ENCODE measurements around the gene ELMO1.

Gene ELMO1

GRCh38 chr7:37376386-37376785 lies 72.3 kb downstream of the ELMO1 start:
- no peaks in the 10 kb centered on the region for H3K36me3 ChIP-seq (ENCODE audit: insufficient read depth, low read length)

DNA sequence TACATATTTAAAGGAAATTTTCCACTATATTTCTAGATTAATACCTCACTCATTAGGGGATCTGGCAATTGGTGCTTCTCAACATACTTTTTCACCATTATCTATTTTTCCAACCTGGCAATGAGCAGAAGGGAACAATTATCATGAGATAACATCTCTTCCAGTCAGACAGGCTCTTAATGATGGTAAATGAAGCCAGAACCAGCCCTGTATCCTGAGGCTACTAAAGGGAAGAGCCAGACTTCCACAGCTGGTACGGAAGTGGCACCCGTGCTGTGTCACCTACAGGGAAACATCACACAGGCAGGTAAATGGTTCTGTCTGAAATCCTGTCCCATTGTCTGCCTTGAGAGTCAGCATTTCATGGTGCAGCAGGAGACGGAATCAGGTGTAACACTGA lies 75.9 kb downstream of the ELMO1 start:
- no peak for DNase-seq
- H3K27ac ChIP-seq (ENCODE audit: low read length), result no peak overlapping the region
- no peaks in the 10 kb centered on the region for H4K20me1 ChIP-seq (ENCODE audit: insufficient read depth, low read length)
- no peaks in the 10 kb centered on the region for H3K79me2 ChIP-seq (ENCODE audit: insufficient read depth, low read length)
- ATAC-seq (ENCODE audit: insufficient read depth, low read depth), result no peak
- no peaks in the 10 kb centered on the region for H3K4me1 ChIP-seq (ENCODE audit: insufficient read depth, low read length)
- peaks cover 5% of the 10 kb centered on the region for H3K9me3 ChIP-seq (ENCODE audit: insufficient read depth, low read length, severe bottlenecking)
- TF ChIP-seq, protein P1, sequence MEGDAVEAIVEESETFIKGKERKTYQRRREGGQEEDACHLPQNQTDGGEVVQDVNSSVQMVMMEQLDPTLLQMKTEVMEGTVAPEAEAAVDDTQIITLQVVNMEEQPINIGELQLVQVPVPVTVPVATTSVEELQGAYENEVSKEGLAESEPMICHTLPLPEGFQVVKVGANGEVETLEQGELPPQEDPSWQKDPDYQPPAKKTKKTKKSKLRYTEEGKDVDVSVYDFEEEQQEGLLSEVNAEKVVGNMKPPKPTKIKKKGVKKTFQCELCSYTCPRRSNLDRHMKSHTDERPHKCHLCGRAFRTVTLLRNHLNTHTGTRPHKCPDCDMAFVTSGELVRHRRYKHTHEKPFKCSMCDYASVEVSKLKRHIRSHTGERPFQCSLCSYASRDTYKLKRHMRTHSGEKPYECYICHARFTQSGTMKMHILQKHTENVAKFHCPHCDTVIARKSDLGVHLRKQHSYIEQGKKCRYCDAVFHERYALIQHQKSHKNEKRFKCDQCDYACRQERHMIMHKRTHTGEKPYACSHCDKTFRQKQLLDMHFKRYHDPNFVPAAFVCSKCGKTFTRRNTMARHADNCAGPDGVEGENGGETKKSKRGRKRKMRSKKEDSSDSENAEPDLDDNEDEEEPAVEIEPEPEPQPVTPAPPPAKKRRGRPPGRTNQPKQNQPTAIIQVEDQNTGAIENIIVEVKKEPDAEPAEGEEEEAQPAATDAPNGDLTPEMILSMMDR (IDR thresholded peaks at IDR 0.05; ENCODE audit: borderline replicate concordance, extremely low read depth, low read length, poor library complexity, severe bottlenecking), result no peak
- TF ChIP-seq EZH2 (IDR thresholded peaks at IDR 0.05; ENCODE audit: borderline replicate concordance, low read depth, low read length, severe bottlenecking), result no peak
- no peak overlapping the region for H2AFZ ChIP-seq (ENCODE audit: low read depth, low read length)
- H3K9ac ChIP-seq (ENCODE audit: low read depth, low read length), result no peak overlapping the region
- no peaks in the 10 kb centered on the region for H3K36me3 ChIP-seq (ENCODE audit: insufficient read depth, low read length)
- H3K4me3 ChIP-seq (ENCODE audit: low read depth in 1 of 2, low read length in 2 of 2), result no peak overlapping the region
- no peak overlapping the region for H3K4me2 ChIP-seq (ENCODE audit: insufficient read depth, low read length)
- H3K27me3 ChIP-seq (ENCODE audit: insufficient read depth, low read length, poor library complexity), result peaks cover 16% of the 10 kb centered on the region

More at GRCh38 chr7:37376386-37376785, 72.3 kb downstream of the ELMO1 start:
- Histone ChIP-seq H4K20me1 (ENCODE audit: insufficient read depth, low read length) (no peaks in the 10 kb centered on the region), H3K27ac (ENCODE audit: low read length) (no peak overlapping the region), H3K27me3 (ENCODE audit: insufficient read depth, low read length, poor library complexity) (no peaks in the 10 kb centered on the region), H3K79me2 (ENCODE audit: insufficient read depth, low read length) (no peaks in the 10 kb centered on the region), H3K4me3 (ENCODE audit: low read depth in 1 of 2, low read length in 2 of 2) (no peak overlapping the region), H3K4me1 (ENCODE audit: insufficient read depth, low read length) (no peaks in the 10 kb centered on the region), H3K9me3 (ENCODE audit: insufficient read depth, low read length, severe bottlenecking) (peaks cover 5% of the 10 kb centered on the region), H3K4me2 (ENCODE audit: insufficient read depth, low read length) (no peak overlapping the region), H2AFZ (ENCODE audit: low read depth, low read length) (no peak overlapping the region), H3K9ac (ENCODE audit: low read depth, low read length) (no peak overlapping the region)
- no peak for ATAC-seq (ENCODE audit: insufficient read depth, low read depth)
- TF ChIP-seq EZH2 (IDR thresholded peaks at IDR 0.05; ENCODE audit: borderline replicate concordance, low read depth, low read length, severe bottlenecking), result no peak
- TF ChIP-seq, protein P1 (IDR thresholded peaks at IDR 0.05; ENCODE audit: borderline replicate concordance, extremely low read depth, low read length, poor library complexity, severe bottlenecking), result no peak
- no peak for DNase-seq

DNA sequence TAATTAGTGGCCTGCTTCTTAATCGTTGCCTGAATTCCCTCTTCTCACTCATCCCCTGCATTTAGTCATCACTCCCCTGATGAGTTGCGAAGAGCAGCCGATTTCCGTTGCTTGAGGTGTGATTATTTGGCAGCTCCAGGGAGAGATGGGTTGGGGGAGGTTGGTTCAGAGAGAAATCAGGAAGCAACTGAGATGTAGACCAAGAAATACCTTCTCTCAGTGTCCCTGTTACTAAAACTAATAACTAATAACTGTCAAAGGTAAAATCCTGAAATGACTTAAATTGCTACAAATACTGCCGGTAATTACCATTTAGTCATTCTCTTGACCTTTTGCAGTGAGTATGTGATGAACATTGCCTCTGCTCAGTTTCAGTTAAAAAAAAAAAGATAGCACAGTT lies 76.9 kb downstream of the ELMO1 start:
- no peaks in the 10 kb centered on the region for H3K36me3 ChIP-seq (ENCODE audit: insufficient read depth, low read length)
- H3K4me2 ChIP-seq (ENCODE audit: insufficient read depth, low read length), result no peak overlapping the region
- no peaks in the 10 kb centered on the region for H3K79me2 ChIP-seq (ENCODE audit: insufficient read depth, low read length)
- DNase-seq (no peak), ATAC-seq (ENCODE audit: insufficient read depth, low read depth) (no peak)
- no peak overlapping the region for H3K4me3 ChIP-seq (ENCODE audit: low read depth in 1 of 2, low read length in 2 of 2)
- H3K27me3 ChIP-seq (ENCODE audit: insufficient read depth, low read length, poor library complexity), result peaks cover 16% of the 10 kb centered on the region
- no peaks in the 10 kb centered on the region for H3K4me1 ChIP-seq (ENCODE audit: insufficient read depth, low read length)
- H3K27ac ChIP-seq (ENCODE audit: low read length), result no peak overlapping the region
- peaks cover 5% of the 10 kb centered on the region for H3K9me3 ChIP-seq (ENCODE audit: insufficient read depth, low read length, severe bottlenecking)
- H2AFZ ChIP-seq (ENCODE audit: low read depth, low read length), result no peak overlapping the region
- H4K20me1 ChIP-seq (ENCODE audit: insufficient read depth, low read length), result no peaks in the 10 kb centered on the region
- H3K9ac ChIP-seq (ENCODE audit: low read depth, low read length), result no peak overlapping the region
- TF ChIP-seq EZH2 (IDR thresholded peaks at IDR 0.05; ENCODE audit: borderline replicate concordance, low read depth, low read length, severe bottlenecking), result no peak
- TF ChIP-seq, protein P1 (IDR thresholded peaks at IDR 0.05; ENCODE audit: borderline replicate concordance, extremely low read depth, low read length, poor library complexity, severe bottlenecking), result no peak

GRCh38 chr7:37369906-37370305 lies 78.8 kb downstream of the ELMO1 start:
- no peaks in the 10 kb centered on the region for H4K20me1 ChIP-seq (ENCODE audit: insufficient read depth, low read length)
- no peak for ATAC-seq (ENCODE audit: insufficient read depth, low read depth)

More at GRCh38 chr7:37369906-37370305, 78.8 kb downstream of the ELMO1 start:
- H3K4me1 ChIP-seq (ENCODE audit: insufficient read depth, low read length), result no peaks in the 10 kb centered on the region
- no peaks in the 10 kb centered on the region for H3K36me3 ChIP-seq (ENCODE audit: insufficient read depth, low read length)
- no peaks in the 10 kb centered on the region for H3K79me2 ChIP-seq (ENCODE audit: insufficient read depth, low read length)
- no peak overlapping the region for H3K9ac ChIP-seq (ENCODE audit: low read depth, low read length)
- H3K27ac ChIP-seq (ENCODE audit: low read length), result no peak overlapping the region
- DNase-seq, result no peak
- no peaks in the 10 kb centered on the region for H3K9me3 ChIP-seq (ENCODE audit: insufficient read depth, low read length, severe bottlenecking)
- no peak overlapping the region for H3K4me3 ChIP-seq (ENCODE audit: low read depth in 1 of 2, low read length in 2 of 2)
- H3K27me3 ChIP-seq (ENCODE audit: insufficient read depth, low read length, poor library complexity), result peaks cover 16% of the 10 kb centered on the region
- H2AFZ ChIP-seq (ENCODE audit: low read depth, low read length), result no peak overlapping the region
- no peak overlapping the region for H3K4me2 ChIP-seq (ENCODE audit: insufficient read depth, low read length)
- TF ChIP-seq EZH2 (IDR thresholded peaks at IDR 0.05; ENCODE audit: borderline replicate concordance, low read depth, low read length, severe bottlenecking), result no peak
- TF ChIP-seq, protein P1 (IDR thresholded peaks at IDR 0.05; ENCODE audit: borderline replicate concordance, extremely low read depth, low read length, poor library complexity, severe bottlenecking), result no peak

All from DND-41 (cell line).